ENCODE measurements around the gene TNRC6A.
"Not testable (repeated sequence)": the region's sequence is repeated elsewhere in the genome, so short reads cannot be mapped to it uniquely, and the experiment has no call there.

Gene TNRC6A

DNA sequence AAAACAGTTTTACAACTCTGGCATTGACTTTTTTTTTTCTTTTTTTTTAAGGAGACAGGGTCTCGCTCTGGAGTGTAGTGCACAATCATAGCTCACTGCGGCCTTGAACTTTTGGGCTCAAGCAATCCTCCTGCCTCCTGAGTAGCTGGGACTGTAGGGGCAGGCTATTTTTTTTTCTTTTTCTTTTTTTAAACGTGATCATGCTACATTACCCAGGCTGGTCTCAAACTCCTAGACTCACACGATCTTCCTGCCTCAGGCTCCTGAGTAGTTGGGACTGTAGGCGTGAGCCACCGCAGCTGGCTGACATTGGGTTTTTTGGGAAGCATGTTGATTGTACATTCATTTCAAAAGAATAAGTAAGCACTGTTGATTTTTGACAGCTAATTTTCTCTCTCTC lies 32.1 kb downstream of the TNRC6A start:
- no peak for DNase-seq

DNA sequence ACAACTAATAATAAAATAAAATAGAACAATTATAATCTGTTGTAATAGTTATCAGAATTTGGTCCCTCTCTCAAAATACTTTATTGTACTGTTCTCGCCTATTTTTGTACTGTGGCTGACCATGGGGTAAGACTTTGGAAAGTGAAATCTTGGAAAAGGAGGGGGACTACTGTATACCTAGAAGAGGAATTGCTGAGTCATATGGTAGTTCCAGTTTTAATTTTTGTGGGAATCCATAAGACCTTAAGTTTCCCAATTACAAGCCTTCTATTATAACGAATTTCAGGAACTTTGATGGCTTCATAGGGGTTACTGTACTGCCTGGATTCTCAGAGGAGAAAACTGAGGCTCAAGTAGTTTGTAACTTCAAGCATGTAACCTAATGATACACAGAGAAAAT lies 35.5 kb downstream of the TNRC6A start:
- no peak for DNase-seq

DNA sequence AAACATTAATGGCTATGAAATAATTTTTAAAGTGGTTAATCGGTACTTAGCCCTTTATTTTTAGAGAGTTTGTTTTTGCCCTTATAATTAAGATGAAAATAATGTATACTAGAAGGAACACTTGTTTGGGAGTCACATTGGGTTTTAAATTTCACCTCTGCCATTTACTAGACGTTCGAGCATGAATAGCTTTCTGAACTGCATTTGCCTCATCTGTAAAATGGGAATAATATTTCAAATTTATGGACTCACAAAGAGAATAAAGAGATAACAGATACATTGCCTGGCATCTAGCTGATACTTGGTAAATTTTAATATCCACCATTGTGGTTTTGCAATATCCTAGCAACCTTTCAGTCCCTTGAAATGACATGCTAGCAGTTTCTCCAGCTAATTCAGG lies 36.6 kb downstream of the TNRC6A start:
- no peak for DNase-seq

DNA sequence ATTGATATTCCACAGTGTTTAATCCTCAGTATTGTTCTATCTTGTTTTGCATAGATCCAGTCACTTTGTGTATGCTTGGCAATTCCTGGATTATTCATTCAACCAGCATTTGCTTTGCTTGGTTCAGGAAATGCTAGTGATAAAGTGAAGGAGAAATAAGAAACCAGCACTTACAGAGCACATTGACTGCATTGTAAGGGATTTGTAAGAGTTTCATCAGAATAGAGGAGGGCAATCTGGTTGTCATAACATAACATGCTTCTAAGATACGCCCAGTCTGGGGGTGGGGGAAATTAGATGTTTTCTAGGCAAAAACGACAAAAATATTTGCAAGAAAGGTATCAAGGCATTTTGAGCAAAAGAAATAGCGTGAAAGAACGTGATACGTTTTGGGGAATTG lies 40.4 kb downstream of the TNRC6A start:
- DNase-seq: no peak

DNA sequence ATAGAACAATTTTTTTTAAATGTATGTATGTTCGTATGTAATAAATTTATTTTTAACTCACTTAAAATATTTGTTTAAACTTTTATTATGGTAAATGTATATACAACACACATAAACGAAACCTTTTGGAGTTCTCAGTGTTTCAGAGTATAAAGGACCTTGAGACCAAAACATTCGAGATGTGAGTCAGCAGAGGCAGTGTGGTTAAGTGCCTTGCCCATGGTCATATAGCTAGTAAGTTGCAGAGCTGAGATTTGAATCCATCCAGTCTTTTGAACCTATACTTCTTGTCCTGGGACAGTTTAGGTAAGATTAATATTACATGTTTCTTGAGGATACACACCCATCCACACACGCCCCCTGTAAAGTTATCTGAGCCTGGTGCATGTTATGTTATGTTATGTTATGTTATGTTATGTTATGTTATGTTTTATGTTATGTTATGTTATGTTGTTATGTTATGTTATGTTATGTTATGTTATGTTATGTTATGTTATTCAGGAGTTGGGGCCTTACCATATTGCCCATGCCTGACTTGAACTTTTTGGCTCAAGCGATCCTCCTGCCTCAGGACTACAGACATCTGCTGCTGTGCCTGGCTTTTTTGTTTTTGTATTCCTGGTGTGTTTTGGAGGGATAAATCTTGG lies 41.8 kb downstream of the TNRC6A start:
- DNase-seq: no peak

DNA sequence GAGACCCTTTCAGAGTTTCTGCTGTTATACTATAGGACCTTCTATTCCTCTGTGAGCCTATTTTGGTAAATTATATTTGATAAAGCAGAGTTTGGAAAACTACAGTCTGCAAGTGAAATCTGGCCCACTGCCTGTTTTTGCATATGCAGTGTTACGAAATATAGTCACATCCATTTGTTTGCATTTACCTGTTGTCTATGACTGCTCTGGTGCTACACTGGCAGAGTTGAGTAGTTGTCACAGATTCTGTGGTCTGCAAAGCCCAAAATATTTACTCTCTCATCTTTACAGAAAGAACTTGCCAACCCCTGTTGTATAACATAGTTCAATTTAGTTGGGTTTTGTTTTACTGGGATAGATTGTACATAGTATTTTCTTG lies 42.3 kb downstream of the TNRC6A start:
- no peak for DNase-seq

DNA sequence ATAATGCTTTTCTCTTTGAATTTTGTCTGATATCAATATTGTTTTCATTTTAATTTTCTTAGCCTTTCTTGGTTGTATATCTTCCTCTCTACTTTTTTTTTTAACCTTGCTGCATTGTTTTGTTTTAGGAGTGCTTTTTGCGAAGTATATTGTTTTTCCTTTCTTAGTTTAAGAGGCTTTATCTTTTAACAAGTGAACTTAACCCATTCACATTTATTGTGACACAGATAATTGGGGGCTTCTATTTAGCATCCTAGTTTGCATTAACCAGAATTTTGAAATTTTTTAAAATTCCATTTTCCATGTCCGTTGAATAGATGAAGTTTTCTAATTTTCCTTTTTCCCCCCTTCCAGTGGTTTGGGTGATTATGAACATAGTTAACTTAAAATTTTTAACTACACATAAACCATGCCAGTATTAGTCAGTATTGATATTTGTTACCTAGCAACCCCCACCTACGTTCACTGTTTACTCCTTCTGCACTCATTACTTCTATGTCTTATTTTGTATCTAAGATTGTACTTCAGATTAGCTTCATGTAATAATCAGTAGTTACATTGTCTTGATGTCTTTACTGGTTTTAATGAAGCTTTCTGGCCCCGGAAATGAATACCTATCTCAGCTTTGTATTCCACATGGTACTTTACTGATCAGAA lies 44.4 kb downstream of the TNRC6A start:
- DNase-seq: no peak

DNA sequence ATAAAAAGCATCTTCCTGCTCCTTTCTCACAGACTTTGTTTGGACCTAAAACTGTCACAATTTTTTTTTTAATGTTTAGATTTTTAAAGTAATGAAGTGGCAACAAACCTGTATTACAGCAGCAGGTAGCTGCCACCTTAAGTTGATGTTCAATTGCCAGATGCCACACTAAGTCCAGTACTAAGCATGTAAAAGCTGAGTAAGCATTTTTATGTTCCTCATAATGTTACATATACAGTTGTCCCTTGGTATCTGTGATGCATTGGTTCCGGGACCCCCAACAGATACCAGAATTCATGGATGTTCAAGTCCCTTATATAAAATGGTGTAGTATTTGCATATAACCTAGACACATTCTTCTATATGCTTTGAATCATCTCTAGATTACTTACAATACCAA lies 45.1 kb downstream of the TNRC6A start:
- no peak for DNase-seq

DNA sequence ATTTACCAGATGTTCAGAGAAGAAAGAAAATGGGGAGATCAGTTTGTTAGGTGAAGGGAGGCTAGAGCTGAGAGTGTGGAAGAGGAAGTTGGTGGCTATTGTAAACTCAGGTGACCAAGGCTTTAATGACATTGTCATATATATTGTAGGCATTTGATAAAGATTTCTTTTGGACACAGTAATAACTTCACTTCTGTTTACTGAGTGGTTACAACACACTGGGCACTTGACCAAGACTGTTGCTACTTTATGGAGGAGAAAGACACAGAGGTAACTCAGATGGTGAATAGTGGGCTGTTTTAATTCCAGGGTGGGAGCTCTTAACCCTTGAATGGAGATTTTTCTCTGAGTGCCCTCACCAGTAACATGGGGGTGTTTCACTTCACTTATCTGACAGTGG lies 46.0 kb downstream of the TNRC6A start:
- no peak for DNase-seq

DNA sequence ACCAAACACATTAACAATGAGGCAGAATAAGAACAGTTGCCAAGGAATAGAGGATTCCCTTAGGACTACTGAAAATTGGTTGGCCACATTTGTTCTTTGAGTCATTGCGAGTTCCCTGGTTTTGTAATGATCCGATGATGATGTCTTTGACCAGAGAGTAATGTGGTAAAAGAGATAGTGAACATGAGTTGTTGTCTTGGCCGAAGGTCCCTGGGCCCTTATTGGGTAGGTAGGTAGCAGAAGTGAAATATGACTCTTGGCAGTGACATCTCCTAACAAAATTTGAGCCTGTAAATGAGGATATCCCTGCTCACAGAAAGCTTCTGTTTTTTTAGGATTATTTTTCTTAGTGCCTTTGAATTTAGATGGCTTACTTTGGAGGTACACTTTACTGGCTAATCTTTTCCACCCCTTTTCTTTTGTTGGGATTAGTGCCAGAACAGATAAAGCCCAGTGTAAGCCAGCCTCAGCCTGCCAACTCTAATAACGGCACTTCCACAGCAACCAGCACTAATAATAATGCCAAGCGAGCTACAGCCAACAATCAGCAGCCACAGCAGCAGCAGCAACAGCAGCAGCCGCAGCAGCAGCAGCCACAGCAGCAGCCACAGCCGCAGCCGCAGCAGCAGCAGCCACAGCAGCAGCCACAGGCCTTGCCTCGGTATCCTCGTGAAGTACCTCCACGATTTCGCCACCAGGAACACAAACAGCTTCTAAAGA lies 47.2 kb downstream of the TNRC6A start:
- DNase-seq: no peak

DNA sequence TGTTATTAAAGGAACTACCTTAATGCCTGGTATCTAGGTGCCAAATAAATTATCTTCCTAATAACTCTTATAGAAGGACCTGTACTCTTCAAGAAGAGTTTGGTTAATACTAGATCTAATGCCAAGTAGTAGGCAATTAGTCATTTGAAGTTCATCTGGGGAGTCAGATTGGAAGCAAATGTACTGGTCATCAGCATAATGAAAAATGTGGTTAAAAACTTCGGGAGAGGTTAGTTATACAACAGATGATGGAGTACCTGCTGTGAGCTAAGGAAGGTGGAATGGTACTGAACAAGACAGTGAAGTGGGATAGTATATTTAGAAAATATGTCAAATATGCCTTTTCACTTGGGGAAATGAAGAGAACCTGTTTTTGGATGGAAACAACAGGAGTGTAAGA lies 49.2 kb downstream of the TNRC6A start:
- no peak for DNase-seq

DNA sequence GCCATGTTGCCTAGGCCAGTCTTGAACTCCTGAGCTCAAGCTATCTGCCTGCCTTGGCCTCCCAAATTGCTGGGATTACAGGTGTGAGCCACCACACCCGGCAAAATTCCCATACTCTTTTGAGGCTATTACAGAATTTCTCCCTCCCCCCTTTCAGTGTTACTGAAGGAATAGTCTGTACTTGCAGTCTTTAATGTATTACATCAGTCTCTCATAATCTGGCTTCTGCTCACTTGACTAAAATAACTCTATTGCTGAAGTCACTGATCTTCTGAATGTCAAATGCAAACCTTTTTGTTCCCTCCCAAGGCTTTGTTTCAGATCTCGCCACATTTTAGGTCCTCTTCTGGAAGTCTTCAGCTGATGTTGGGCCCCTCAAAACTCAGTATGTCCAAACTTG lies 51.8 kb downstream of the TNRC6A start:
- DNase-seq: no peak

DNA sequence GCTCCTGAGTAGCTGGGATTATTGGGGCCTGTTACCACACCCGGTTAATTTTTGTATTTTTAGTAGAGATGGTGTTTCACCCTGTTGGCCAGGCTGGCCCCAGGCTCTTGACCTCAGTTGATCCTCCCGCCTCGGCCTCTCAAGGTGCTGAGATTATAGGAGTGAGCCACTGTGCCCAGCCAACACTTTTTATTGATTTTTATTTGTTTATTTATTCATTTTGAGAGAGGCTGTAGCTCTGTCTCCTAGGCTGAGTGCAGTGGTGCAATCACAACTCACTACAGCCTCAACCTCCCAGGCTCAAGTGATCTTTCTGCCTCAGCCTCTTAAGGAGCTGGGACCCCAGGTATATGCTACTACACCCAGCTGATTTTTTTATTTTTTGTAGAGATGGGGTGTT lies 54.7 kb downstream of the TNRC6A start:
- DNase-seq: no peak

DNA sequence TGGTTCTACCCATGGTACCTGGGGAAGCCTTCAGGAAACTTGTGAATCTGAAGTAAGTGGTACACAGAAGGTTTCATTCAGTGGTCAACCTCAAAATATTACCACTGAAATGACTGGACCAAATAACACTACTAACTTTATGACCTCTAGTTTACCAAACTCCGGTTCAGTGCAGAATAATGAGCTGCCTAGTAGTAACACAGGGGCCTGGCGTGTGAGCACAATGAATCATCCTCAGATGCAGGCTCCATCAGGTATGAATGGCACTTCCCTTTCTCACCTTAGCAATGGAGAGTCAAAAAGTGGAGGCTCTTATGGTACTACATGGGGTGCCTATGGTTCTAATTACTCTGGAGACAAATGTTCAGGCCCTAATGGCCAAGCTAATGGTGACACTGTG lies 60.4 kb downstream of the TNRC6A start:
- DNase-seq: no peak

DNA sequence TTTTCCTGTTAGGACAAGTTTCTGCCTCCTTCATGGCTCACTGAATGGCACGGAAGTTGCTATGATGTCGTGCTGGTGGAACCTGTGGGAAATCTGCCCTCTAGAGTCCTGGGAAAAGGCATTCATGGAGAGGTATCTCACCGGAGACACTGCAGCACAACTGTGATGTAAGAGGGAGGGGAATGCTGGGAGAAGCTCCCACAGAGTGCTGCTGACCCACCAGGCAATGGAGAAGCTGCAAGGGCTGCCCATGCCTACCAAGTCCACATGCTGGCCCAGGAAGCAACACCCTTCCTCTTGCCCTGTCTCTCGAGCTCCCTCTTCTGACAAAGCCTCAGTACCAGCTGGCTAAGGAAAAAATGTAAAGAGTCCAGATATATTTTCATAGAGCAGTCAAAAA lies 71.1 kb downstream of the TNRC6A start:
- DNase-seq: no peak

DNA sequence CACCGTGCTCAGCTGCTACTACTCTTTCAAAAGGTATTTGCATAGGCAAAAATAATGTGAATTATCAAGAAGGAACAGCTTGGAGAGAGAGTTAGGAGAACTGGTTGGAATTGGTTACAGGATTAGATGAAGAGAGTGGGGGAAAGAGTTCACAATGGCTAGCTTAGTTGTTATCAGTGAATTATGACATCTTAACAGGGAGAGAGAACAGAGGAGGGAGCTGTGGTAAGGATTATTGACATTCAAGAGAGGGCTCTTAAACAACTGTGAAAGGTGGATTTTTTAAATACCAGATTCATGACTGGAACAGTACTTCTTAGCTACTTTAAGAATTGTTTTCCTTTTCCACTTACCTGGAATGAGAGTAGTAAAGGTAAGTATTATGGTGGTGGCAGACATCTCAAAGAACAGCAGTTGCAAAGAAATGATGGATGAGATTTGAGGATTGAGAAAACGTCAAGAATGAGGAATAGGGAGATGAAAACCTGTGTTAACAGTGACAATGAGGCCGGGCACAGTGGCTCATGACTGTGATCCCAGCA lies 72.4 kb downstream of the TNRC6A start:
- no peak for DNase-seq

DNA sequence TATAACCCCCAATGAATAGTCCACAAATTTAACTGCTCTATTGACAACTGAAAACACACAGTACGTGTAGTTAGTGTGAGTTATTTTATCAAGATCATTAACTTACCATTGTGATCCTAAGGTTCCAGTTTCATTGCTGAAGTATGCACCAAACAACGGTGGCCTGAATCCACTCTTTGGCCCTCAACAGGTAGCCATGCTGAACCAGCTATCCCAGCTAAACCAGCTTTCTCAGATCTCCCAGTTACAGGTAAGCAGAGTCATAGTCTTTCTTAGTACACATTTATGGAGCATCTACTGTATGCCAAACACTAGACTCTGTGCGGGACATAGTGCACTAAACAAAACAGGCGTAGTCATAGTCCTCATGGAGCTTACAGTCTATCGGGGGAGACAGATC lies 76.0 kb downstream of the TNRC6A start:
- no peak for DNase-seq

DNA sequence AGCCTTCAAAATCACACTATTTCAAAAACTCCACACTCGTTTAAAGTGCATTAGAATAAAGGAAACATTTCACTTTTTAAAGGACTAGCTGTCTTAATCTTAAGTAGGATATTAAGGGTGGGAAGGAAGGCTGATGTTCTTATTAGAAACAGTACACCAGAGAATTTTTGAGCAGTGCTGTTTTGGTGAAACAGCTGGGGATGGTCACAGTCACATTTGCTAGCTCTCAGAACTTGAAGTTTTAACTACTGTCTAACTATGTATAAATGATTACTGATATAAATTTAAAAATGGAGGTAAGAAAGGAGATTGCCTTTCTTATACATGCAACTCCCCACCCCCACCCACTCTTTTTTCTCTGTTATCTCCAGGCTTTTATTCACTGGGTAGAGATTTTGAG lies 77.8 kb downstream of the TNRC6A start:
- no peak for DNase-seq

DNA sequence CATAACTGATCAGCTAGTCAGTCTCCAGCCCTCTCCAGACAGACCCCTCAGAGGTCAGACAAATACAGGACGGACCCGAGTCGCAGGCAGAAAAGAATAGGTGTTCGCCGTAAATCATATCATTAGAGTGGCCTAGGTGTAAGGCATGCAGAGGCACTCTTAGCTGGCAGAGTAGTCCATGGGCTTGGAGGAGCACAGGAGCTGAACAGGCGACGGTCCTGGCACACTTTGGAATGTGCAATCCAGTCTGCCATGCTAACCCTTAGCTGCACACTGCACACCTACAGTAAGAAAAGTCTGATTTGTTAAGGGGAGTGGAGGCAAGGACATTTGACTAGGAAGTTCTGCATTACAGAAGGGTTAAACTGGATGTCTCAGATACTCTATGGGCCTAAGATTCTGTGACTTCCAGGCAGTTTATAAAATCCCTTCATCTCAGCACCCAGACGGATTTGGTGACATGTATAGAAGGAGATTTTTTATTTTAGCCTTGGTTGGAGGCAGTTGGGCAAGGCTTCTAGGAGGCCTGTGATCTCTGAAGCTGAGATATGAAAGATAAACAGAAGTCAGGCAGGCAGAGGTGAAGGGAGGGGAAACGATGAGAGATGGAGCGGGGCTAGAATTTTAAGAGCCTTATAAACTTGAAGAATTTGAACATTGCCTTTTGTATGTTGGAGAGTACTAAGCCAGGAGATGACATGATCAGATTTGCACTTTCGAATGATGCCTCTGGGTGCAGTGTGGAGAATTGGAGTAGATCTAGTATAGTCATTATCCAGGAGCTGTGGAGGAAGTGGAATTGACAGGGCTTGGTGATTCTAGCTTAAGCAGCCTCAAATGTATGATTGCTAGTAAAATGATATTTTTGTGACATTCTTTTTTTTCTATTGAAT lies 81.7 kb downstream of the TNRC6A start:
- no peak for DNase-seq

DNA sequence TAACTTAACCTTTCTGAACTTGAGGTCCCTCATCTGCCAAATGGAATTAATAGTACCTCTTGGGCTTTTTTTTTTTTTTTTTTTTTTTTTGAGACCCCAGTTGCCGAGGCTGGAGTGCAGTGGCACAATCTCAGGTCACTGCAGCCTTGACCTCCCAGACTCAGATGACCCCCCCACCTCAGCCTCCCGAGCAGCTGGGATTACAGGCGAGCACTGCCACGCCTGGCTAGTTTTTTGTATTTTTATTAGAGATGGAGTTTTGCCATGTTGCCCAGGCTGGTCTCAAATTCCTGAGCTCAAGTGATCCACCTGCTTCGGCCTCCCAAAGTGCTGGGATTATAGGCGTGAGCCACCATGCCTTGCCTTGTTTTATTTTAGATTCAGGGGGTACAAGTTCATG lies 83.4 kb downstream of the TNRC6A start:
- not testable (repeated sequence) for DNase-seq

DNA sequence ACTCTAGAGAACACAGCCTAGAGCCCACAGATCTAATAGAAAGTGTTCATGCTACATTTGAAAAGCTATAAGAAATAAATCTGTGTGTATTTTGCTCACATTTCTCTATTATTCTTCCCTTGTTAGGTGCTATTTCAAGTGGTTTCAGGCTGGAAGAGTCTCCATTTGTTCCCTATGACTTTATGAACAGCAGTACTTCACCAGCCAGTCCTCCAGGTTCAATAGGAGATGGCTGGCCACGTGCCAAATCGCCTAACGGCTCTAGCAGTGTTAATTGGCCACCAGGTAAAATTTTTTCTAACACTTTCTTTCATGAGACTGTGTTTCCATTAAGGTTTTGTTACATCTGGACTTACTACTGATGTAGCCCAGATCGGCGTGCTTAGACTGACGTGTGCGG lies 85.6 kb downstream of the TNRC6A start:
- DNase-seq: no peak

DNA sequence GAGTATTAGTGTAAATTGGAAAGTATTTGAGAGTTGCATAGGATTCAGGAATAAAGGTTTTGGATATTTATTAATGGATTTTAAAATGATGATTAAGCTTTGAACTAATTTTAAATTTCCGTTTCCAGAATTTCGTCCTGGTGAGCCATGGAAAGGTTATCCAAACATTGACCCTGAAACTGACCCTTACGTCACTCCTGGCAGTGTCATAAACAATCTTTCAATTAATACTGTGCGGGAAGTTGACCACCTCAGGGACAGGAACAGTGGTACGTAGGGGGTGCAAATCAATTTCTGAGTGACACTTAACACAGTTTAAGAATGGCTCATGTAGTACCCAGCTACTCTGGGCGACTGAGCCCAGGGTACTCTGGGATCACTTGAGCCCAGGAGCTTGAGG lies 87.2 kb downstream of the TNRC6A start:
- no peak for DNase-seq

DNA sequence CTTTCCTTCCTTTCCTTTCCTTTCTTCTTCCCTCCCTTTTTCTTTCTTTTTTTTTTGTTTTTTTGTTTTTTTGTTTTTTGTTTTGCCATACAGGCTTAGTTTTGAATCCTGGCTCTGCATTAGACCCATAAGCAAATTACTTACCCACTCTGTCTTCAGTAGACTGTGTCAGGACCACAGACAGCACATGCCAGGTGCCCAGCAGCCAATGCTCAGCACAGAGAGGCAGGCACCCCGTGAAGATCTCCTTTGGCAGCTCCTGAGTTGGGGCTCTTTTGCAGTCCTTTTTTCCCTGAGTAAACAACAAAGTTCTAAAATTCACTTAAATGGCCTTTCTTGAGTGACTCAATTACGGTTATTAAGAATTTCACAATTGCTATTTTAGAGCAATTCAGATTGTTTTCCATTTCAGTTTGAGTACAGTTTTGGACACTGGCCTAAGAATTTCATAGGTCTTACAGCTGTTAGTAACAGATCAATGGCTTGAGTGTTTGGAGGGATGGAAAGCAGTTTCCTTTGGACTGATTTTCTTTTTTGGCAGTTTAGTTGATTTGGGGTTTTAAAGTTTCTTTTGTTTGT lies 90.1 kb downstream of the TNRC6A start:
- no peak for DNase-seq
